Calu3 (cell line): Measurements from ENCODE around the gene PAEP. TPM values are rescaled to one million over a fixed set of nuclear protein-coding genes. Genes with fewer than 3 reads are reported as not detected.

ENCODE experiments used
- BruUV-seq: library from RNA; stranded (reverse); fragments of 400-500 nt; replicated peaks from 2 replicates; lab custom pipeline; 2021; lab: Mats Ljungman, UMichigan
- CTCF ChIA-PET: fragments of 300-600 bp; sonication (Branson Sonifier 250); formaldehyde crosslinking; loops from one replicate; lab custom pipeline; 2022; ENCODE audit warnings: antibody characterized with exemption; lab: Charles Lee
- DNase-seq: peaks from one replicate; pipeline ENCODE4 v3.0.0; 2022
- H3K27ac Mint-ChIP-seq: one replicate; pipeline ENCODE4 v1.8.0; 2022; ENCODE audit warnings: mixed read lengths; ENCODE audit not compliant: unreplicated experiment
- H3K27me3 Mint-ChIP-seq: one replicate; pipeline ENCODE4 v1.8.0; 2022; ENCODE audit warnings: mixed read lengths; ENCODE audit not compliant: unreplicated experiment
- H3K36me3 Mint-ChIP-seq: one replicate; pipeline ENCODE4 v1.8.0; 2022; ENCODE audit warnings: mild to moderate bottlenecking, moderate library complexity, mixed read lengths; ENCODE audit not compliant: insufficient read depth, unreplicated experiment
- H3K4me1 Mint-ChIP-seq: one replicate; pipeline ENCODE4 v1.8.0; 2022; ENCODE audit warnings: mild to moderate bottlenecking, low read depth, mixed read lengths; ENCODE audit not compliant: unreplicated experiment
- H3K4me3 Mint-ChIP-seq: one replicate; pipeline ENCODE4 v1.8.0; 2022; ENCODE audit warnings: mild to moderate bottlenecking, low read depth, moderate library complexity, mixed read lengths; ENCODE audit not compliant: unreplicated experiment
- H3K9me3 Mint-ChIP-seq: one replicate; pipeline ENCODE4 v1.8.0; 2022; ENCODE audit warnings: low read depth, mixed read lengths; ENCODE audit not compliant: unreplicated experiment
- CTCF ChIP-seq: fragments of 200-600 bp; IDR thresholded peaks from one replicate; pipeline ENCODE4 v1.8.0; 2022; ENCODE audit warnings: antibody characterized with exemption; ENCODE audit not compliant: unreplicated experiment
- intact Hi-C: fragments of 100-400 bp; cut with micrococcal nuclease; formaldehyde crosslinking; loops from one replicate; pipeline ENCODE4 v1.10.0; 2022; ENCODE audit not compliant: unreplicated experiment
- total RNA-seq: library from RNA; stranded (reverse); gene quantifications from 2 replicates; pipeline ENCODE4 v1.2.3, GENCODE V29; 2022

PAEP gene
- total RNA-seq, 1 experiment from 2014 or later = 0.45 TPM

GRCh38 chr9:135514342-135515082 lies 47.0 kb upstream of the PAEP start:
- peaks cover 20% of the 10 kb centered on the region for H3K4me1 Mint-ChIP-seq

GRCh38 chr9:135515083-135515951 lies 46.2 kb upstream of the PAEP start:
- Mint-ChIP-seq H3K9me3 (no peaks in the 10 kb centered on the region), H3K27me3 (peaks cover 29% of the 10 kb centered on the region), H3K27ac (no peak overlapping the region), H3K36me3 (no peaks in the 10 kb centered on the region), H3K4me1 (peaks cover 20% of the 10 kb centered on the region), H3K4me3 (no peak overlapping the region)
- intact Hi-C loops = no loop called here
- DNase-seq = no peak
- TF ChIP-seq CTCF = no peak
- no TSS peak for BruUV-seq
- CTCF ChIA-PET = no interaction called here

More at GRCh38 chr9:135514342-135515082, 47.0 kb upstream of the PAEP start:
- Mint-ChIP-seq H3K4me3 (no peak overlapping the region), H3K27me3 (peaks cover 21% of the 10 kb centered on the region), H3K36me3 (no peaks in the 10 kb centered on the region), H3K27ac (no peak overlapping the region), H3K9me3 (no peaks in the 10 kb centered on the region)
- intact Hi-C loops = no loop called here
- CTCF ChIA-PET = no interaction called here
- BruUV-seq = no TSS peak
- TF ChIP-seq CTCF = no peak
- no peak for DNase-seq

- Mint-ChIP-seq H3K4me3 (no peak overlapping the region), H3K27ac (no peak overlapping the region), H3K27me3 (peaks cover 38% of the 10 kb centered on the region), H3K9me3 (no peaks in the 10 kb centered on the region), H3K36me3 (no peaks in the 10 kb centered on the region), H3K4me1 (peaks cover 15% of the 10 kb centered on the region)
- intact Hi-C loops = no loop called here
- no peak for DNase-seq
- no peak for TF ChIP-seq CTCF
- no TSS peak for BruUV-seq
- CTCF ChIA-PET = no interaction called here
Measured at GRCh38 chr9:135516132-135516860, 45.3 kb upstream of the PAEP start.

GRCh38 chr9:135517407-135517822 lies 44.1 kb upstream of the PAEP start:
- Mint-ChIP-seq H3K36me3 (no peaks in the 10 kb centered on the region), H3K4me1 (peaks cover 6% of the 10 kb centered on the region), H3K9me3 (no peaks in the 10 kb centered on the region), H3K27ac (no peak overlapping the region), H3K4me3 (no peak overlapping the region), H3K27me3 (peaks cover 38% of the 10 kb centered on the region)
- CTCF ChIA-PET = no interaction called here
- intact Hi-C loops = no loop called here
- TF ChIP-seq CTCF = no peak
- BruUV-seq = no TSS peak
- no peak for DNase-seq
